Fibroblast of skin of left quadriceps (primary cell): ENCODE measurements around the gene DOCK3.
A peak's percentile ranks its signal among the peaks of the same experiment; 100 is the strongest.
"Not testable (repeated sequence)": the region's sequence is repeated elsewhere in the genome, so short reads cannot be mapped to it uniquely, and the experiment has no call there.

Source experiments
- DNase-seq, 2 experiments: peaks; one replicate each; pipeline ENCODE4 v3.0.0-alpha.2; 2013; ENCODE audit warnings: low read depth in 2 of 2

Gene DOCK3

DNA sequence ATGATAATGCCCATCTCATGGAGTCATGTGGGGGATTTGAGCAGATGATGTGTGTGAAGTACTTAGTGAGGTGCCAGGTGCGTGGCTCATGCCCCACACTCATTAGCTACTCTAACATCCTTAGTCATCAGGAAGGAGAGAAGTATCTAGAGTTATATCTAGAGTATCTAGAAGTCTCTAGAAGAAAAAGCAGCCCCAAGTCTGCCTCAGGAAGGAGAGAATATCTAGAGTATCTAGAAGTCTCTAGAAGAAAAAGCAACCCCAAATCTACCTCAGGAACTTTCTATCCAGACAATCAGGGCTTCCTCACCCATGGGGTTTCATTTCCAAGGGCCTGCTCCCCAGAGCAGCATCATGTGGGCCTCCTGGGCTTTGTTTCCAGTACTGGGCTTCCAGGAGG lies 24.7 kb upstream of the DOCK3 start:
- DNase-seq = no peak

GRCh38 chr3:50651445-50651844 lies 23.3 kb upstream of the DOCK3 start:
- no peak for DNase-seq

DNA sequence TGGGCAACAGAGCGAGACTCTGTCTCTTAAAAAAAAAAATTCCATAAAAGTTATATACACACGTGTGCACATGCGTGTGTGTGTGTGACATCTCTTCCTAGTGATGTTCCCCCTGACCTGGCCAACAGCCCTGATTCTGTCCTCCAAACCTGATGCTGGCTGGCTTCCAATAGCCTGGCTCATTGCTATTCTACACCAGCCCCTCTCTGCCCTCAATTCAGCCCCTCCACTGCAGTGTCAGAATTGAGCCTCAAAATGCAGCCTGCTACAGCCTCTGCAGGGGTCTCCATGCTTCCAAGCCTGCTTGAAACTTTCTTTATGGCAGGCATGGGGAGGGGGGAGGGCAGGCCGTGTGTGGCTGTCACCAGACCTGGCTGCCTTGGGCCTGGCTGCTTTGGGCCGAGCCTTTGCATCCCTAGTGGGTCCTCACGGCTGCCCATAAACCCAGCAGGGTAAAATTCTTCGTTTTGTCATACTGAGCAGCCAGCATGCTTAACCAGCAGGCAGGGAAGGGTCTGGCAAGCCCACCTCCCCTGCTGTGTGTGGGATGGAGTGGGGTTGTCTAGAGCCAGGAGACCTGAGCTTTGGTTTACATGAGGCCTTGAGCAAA lies 22.7 kb upstream of the DOCK3 start:
- no peak for DNase-seq

- no peak for DNase-seq
Measured at GRCh38 chr3:50652709-50653108, 22.0 kb upstream of the DOCK3 start.

DNA sequence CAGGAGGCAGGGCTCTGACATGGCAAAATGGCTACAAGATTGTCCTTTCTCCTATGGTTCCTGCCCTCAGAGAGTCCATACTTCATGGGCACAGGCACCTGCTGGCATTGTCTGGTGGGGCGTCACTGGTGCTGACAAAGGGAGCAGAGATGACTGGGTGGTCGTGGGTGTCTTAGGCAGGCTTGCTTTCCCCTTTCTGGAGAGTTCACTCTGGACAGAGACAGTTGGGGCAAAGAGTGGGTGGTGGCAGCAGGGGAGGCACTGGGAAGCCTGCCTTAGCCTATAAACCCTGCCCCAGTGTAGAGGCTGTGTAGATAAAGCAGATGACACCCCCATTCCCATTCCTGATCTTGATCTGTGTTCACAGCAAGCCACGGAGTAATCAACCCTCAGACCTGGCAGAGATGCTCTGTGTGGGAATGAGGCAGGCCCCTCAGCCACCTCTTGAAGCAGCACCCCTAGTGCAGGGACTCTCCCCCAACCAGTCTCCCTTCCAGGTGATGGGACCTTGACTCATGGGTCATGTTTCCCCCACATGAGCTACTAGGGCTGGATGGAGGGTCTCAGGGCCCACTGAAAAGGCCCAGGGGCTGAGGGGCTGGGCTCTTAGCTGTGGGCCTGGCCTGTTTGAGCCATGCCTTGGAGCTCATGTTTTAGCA lies 20.7 kb upstream of the DOCK3 start:
- DNase-seq = no peak

GRCh38 chr3:50655009-50655830 lies 19.5 kb upstream of the DOCK3 start:
- DNase-seq = no peak

DNA sequence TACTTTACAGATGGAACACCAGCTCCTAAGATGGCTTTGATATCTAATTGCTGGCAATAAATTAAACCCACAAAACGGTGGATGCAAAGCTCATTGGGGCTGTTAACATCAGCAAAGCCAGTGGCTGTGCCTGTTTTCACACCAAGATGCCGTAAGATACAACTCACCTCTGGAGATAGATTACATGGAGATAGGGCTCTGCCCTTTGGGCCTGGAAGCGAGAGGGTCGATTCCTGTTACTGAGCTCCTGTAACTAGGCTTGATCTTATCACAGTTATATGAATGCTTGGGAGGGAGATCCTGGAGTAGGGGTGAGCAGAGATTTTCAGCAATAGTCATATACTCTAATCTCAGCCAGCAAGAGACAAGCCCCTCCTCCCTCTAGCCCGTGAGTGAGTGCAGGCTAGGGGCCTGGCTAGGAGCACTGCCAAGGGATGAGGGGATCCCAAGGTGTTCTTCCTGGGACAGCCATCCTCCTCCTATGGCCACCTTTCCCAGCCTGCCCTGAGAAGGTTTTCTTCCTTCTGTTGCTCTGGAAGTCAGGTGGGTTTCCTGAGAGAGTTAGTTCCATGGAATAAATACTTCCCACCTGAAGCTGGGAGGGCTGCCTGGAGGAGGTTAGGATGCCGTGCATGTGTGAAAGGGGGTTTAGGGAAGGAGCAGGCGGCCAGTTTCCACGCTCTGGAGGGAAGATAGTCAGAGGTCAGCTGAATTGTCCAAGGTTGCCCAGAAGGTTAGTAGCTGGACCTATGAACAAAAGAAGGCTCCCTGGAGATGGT lies 18.1 kb upstream of the DOCK3 start:
- DNase-seq = no peak

DNA sequence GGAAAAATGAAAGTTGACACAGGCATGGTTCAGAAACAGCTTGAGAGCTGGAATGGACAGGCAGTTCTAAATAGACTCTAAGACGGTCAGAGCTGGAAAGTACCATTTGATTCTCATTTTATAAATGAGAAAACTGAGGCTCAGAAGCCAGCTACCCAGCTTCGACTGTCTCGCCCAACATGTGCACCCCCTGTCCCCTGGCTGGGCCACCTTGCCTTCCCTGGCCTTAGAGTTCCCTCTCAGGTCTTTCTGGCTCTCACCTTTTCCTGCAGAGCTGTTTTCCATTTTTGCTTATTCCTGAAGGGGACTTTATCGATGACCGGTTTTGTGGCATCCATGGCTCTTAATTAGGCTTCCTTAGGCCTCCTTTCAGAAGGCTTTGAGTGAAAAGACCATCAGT lies 17.3 kb upstream of the DOCK3 start:
- no peak for DNase-seq

DNA sequence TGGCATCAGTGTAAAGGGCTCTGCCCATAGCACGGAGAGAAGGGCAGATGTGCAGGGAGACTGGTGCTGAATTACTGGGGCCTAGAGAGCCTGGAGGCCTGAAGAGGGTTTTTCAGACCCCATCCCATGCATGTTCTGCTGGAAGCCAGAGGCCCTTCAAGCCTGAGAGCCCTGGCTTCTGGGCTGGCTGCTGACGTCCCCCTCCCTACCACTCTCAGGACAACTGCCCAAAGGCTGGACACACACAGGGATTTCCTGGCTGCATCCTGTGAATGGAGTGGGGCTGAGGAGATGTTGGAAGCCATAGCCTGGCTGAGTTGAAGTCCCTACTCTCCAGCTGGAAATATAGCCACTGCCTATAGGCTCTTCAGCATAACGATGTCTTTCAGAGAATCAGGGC lies 16.9 kb upstream of the DOCK3 start:
- DNase-seq = no peak

GRCh38 chr3:50658416-50658815 lies 16.3 kb upstream of the DOCK3 start:
- no peak for DNase-seq

GRCh38 chr3:50658831-50659230 lies 15.9 kb upstream of the DOCK3 start:
- no peak for DNase-seq

DNA sequence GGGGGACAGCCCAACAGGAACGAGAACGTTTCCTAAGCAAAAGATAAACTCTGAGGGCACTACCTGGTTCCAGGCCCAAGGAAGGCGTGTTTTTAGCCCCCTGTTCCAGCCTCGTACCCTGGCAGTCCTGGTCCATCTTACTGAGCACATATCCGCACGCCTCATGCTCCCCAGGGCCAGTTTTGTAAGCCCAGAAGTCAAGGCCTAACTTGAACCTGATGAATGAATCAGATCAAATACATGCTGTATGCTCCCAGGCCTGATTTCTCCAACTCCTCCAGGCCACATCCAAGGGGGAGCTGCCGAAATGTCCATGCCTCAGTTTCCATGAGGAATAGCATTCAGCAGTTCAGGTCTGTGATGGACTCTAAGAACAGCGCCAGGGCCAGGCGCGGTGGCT lies 14.3 kb upstream of the DOCK3 start:
- no peak for DNase-seq

- no peak for DNase-seq
Measured at GRCh38 chr3:50661321-50661837, 13.3 kb upstream of the DOCK3 start.

- no peak for DNase-seq
Measured at GRCh38 chr3:50662408-50662807, 12.3 kb upstream of the DOCK3 start.

DNA sequence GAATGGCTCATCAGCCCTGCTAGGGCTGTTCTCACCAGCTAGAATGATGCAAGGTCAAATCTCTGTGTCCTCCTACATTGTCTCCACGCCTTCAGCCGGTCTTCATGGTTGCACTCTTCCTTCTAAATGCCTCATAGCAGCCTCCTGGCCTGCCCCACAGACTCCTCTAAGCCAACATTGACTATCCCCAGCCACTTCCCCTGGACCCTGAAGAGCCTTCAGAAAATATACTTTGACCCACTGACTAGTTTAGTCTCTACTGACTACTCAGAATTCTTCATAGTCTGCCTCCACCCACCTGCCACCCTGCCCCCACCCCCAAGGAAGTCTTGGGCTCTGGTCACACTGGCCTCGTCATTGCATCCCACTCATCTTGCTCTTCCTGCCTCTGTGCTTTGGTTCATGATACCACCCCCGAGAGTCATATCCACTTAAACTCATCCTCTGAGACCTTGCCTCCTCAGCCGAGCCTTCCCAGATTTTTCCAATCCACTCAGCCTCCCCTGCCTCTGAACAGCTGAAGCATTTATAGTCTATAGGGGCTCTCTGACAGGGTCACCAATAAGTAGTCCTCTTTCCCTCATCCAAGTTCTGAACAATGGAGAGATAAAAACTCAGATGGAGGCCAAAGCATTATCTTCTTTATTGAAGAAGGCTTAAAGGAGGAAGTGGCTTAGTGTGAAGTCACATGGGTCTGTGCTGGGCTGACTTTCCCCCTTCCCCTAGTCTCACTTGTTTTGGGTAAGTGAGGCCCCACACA lies 9.5 kb upstream of the DOCK3 start:
- no peak for DNase-seq

DNA sequence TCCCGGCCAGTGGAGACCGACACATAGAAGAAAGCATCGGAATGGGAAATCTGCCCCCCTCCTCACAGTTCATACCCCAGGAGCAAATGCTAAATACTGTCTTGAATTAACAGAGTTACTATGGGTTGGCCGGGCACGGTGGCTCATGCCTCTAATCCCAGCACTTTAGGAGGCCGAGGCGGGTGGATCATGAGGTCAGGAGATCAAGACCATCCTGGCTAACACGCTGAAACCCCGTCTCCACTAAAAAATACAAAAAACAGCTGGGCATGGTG lies 8.9 kb upstream of the DOCK3 start:
- DNase-seq = not testable (repeated sequence)

DNA sequence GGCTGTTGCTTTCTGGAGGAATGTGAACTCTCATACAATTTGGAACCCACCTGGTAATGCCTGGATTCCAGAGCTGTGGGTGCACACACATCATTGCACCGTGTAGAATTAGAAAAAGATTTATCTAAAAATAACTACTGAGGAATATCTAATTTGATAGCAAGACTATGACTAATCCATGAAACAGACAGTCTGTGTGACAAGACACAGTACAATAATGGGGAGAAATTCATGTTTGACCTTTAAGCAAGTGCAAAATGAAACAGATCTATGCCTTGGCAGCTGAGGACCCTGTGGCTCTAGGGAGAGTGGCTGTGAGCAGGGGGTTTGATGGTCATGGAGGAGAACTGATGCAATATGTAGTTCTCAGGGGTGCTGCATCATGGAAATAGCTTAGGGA lies 7.9 kb upstream of the DOCK3 start:
- DNase-seq = no peak

DNA sequence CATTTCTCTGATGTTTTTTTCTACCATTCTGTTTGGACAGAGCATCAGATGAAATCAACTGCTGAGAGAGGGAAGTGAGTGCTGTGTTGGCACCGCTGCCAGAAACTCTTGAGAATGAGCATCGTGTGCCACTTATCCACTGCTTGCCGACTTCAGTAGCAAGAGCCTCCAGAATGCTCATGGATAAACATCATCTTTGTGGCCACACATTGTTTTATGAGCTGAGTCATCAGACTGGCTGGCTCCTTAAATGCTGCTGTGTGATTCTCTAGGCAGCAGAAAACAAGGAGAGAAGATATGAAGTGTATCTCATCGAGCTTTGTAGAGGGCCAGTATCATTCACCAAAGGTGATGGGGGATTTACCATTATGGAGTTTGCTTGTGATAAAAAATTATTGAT lies 3.4 kb upstream of the DOCK3 start:
- DNase-seq = peak; percentile 39 to 53

GRCh38 chr3:50672656-50673055 lies 2.1 kb upstream of the DOCK3 start:
- DNase-seq = no peak

- DNase-seq = no peak
Measured at GRCh38 chr3:50673931-50674330, 796 bp upstream of the DOCK3 start.

GRCh38 chr3:50675179-50676030 lies 678 bp downstream of the DOCK3 start:
- no peak for DNase-seq
